Measurements from ENCODE around the gene SLC6A1.

The SLC6A1 gene

DNA sequence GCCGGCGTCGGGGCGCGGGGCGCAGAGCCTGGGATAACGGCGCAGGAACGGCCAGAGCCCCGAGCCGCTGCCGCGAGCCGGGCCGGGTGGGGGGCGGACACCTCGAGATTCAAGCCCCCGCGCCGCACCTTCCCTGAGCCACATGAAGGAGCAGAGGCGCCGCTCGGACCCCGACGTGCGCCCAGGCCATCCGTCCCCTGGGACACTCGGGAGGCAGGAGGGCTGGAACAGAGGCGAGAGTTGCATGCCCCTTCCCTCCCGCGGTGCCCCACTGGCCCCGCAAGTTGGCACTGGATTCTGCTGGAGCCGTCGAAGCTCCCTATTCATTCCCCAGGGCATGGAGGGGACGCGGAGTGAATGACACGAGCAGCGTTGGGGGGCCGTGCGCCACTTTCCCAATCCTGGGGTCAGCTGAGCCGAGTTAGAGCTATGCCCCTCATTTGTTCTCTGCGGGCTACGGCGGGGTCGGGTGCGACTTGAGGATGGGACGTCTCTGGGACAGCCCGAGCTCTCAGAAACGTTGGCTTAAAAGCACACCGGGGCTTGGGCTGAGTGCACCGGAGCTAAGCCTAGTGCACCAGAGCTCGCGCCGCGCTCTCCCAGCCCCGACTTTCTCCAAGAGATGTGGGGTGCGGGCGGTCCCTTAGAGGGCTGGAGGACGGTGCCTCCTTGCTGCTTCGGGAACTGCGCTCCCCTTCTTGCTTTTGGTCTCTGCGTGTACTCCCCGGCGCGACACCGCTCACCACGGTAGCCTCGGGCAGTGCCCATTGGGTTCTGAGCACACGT is 588 bp downstream of the SLC6A1 start:
- no peaks in the 10 kb centered on the region for H3K9me3 ChIP-seq (ENCODE audit: control insufficient read depth in 2 of 2, low read length in 2 of 2)
- no peak overlapping the region for H3K4me3 ChIP-seq (ENCODE audit: low read length in 2 of 2)
- H3K4me1 ChIP-seq (ENCODE audit: control insufficient read depth in 2 of 2, insufficient read depth in 2 of 2, low read length in 2 of 2), result no peaks in the 10 kb centered on the region
- no peak overlapping the region for H3K9ac ChIP-seq (ENCODE audit: low read depth in 1 of 2, low read length in 2 of 2)
- H3K27me3 ChIP-seq (ENCODE audit: control insufficient read depth in 2 of 2, insufficient read depth in 2 of 2, low read length in 2 of 2), result peaks cover 18 to 46% of the 10 kb centered on the region in 2 donors
- H3K27ac ChIP-seq (ENCODE audit: low read depth in 2 of 2, low read length in 2 of 2), result no peak overlapping the region
- H3K36me3 ChIP-seq (ENCODE audit: control insufficient read depth in 2 of 2, insufficient read depth in 2 of 2, low read length in 2 of 2), result no peaks in the 10 kb centered on the region

DNA sequence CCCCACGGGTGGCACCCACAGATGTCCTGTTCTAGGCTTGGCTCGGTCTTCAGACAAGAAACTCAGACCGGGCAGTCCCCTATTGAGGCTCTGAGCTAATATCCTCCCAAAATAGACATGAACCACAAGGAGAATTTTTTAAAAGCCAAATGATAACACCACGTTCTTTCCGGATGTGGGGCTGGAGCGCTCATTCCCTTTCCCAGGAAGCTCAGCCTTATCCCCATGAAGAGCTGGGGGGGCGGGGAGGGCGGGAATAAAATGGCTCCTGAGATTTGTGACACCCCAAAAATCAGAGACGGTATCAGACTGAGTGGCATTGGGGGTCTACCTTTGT is 1.1 kb downstream of the SLC6A1 start:
- H3K9ac ChIP-seq (ENCODE audit: low read depth in 1 of 2, low read length in 2 of 2), result no peak overlapping the region
- H3K9me3 ChIP-seq (ENCODE audit: control insufficient read depth in 2 of 2, low read length in 2 of 2), result no peaks in the 10 kb centered on the region
- no peak overlapping the region for H3K27ac ChIP-seq (ENCODE audit: low read depth in 2 of 2, low read length in 2 of 2)
- no peaks in the 10 kb centered on the region for H3K4me1 ChIP-seq (ENCODE audit: control insufficient read depth in 2 of 2, insufficient read depth in 2 of 2, low read length in 2 of 2)
- no peaks in the 10 kb centered on the region for H3K36me3 ChIP-seq (ENCODE audit: control insufficient read depth in 2 of 2, insufficient read depth in 2 of 2, low read length in 2 of 2)
- no peak overlapping the region for H3K4me3 ChIP-seq (ENCODE audit: low read length in 2 of 2)
- H3K27me3 ChIP-seq (ENCODE audit: control insufficient read depth in 2 of 2, insufficient read depth in 2 of 2, low read length in 2 of 2), result peaks cover 18 to 46% of the 10 kb centered on the region in 2 donors

DNA sequence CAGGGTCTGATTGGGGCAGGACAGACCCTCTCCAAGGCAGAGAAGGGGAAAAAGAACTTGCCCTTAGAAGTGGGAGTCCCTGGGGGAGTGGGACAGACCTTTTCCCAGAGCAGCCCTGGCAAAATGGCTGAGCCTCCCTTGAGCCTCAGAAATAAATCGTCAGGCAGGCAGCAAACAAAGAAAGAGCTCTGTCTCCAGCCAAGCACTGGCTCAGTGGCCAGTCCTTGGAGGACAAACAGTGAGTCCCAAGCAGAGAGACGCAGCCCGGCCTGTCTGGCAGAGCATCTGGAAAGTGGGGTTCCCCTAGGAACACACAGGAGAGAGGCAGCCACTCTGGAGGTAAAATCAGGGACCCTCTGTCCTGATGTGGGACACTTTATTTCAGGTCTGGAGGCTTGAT is 1.8 kb downstream of the SLC6A1 start:
- Histone ChIP-seq H3K4me1 (ENCODE audit: control insufficient read depth in 2 of 2, insufficient read depth in 2 of 2, low read length in 2 of 2) (no peaks in the 10 kb centered on the region), H3K4me3 (ENCODE audit: low read length in 2 of 2) (no peak overlapping the region), H3K9ac (ENCODE audit: low read depth in 1 of 2, low read length in 2 of 2) (no peak overlapping the region)

DNA sequence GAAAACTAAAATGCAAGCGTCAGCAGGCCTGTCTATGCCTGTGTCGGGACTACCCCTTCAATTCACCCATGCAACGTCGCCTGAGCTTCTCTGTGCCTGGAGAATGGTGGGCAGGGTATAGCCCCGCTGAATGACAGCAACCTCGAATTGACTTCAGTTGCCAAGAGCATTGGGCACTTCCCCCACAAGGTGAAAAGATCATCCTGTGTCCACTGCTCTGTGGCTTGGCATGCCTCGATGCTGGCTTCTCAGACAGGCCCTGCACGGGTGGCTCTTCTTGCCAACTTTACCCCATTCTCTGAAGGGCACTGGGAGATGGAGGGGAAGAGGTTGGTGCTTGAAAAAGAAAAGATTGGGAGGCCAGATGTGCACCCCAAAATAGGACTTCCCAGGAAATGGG is 3.3 kb downstream of the SLC6A1 start:
- Histone ChIP-seq H3K27me3 (ENCODE audit: control insufficient read depth in 2 of 2, insufficient read depth in 2 of 2, low read length in 2 of 2) (peaks cover 14 to 44% of the 10 kb centered on the region in 2 donors), H3K4me3 (ENCODE audit: low read length in 2 of 2) (no peak overlapping the region), H3K9ac (ENCODE audit: low read depth in 1 of 2, low read length in 2 of 2) (no peak overlapping the region), H3K36me3 (ENCODE audit: control insufficient read depth in 2 of 2, insufficient read depth in 2 of 2, low read length in 2 of 2) (no peaks in the 10 kb centered on the region), H3K27ac (ENCODE audit: low read depth in 2 of 2, low read length in 2 of 2) (no peak overlapping the region), H3K9me3 (ENCODE audit: control insufficient read depth in 2 of 2, low read length in 2 of 2) (no peaks in the 10 kb centered on the region), H3K4me1 (ENCODE audit: control insufficient read depth in 2 of 2, insufficient read depth in 2 of 2, low read length in 2 of 2) (no peaks in the 10 kb centered on the region)

More for the DNA sequence above, 1.8 kb downstream of the SLC6A1 start:
- peaks cover 18 to 44% of the 10 kb centered on the region in 2 donors for H3K27me3 ChIP-seq (ENCODE audit: control insufficient read depth in 2 of 2, insufficient read depth in 2 of 2, low read length in 2 of 2)
- H3K36me3 ChIP-seq (ENCODE audit: control insufficient read depth in 2 of 2, insufficient read depth in 2 of 2, low read length in 2 of 2), result no peaks in the 10 kb centered on the region
- no peaks in the 10 kb centered on the region for H3K9me3 ChIP-seq (ENCODE audit: control insufficient read depth in 2 of 2, low read length in 2 of 2)
- no peak overlapping the region for H3K27ac ChIP-seq (ENCODE audit: low read depth in 2 of 2, low read length in 2 of 2)

DNA sequence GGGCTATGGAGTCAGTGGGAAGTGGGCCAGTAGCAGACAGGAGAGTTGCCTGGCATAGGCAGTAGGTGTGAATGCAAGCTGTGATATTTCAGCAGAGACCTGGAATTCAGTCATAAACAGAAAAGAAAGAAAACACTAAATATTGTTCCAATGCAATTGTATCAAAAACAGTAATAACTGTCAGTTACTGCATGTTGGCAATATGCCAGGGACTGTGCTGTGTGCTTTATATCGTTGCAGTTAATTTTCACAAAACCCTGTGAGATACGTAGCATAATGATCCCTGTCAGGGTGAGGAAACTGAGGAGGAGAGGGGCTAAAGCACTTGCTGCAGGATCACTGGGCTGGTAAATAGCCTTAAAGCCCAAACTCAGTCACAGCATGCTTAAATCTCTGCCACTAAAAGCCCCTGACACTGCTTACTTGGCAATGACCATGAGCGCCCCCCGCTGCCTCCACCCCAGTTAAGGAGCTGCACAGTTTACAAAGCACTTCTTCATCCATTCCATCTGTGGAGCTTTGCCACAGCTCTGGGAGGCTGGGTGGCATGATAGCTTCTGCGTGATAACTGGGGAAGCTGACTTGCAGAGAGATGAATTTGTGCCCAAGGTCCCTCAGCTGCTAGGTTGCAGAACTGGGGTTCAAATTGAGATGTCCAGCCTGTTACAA is 3.9 kb downstream of the SLC6A1 start:
- Histone ChIP-seq H3K9ac (ENCODE audit: low read depth in 1 of 2, low read length in 2 of 2) (no peak overlapping the region), H3K4me1 (ENCODE audit: control insufficient read depth in 2 of 2, insufficient read depth in 2 of 2, low read length in 2 of 2) (no peaks in the 10 kb centered on the region)

DNA sequence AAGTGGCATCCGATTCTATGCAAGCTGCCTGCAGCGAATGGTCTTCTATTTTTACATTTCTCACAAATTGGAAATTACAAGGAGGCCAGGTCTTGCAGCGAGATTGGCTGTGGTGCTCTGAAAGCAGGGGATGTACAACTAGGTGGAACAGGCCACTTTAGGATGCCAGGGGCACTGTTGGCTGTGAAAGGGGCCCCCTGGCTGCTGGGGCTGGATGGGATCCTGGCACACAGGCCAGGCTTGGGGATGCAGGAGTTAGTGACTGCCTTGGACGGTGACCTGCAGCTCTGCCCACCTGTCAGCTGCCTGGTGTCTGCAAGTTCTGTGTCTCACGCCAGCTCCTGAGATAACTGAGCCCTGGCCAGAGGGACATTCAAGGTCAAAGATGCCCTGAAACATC is 4.6 kb downstream of the SLC6A1 start:
- no peaks in the 10 kb centered on the region for H3K36me3 ChIP-seq (ENCODE audit: control insufficient read depth in 2 of 2, insufficient read depth in 2 of 2, low read length in 2 of 2)
- no peak overlapping the region for H3K27ac ChIP-seq (ENCODE audit: low read depth in 2 of 2, low read length in 2 of 2)
- H3K9me3 ChIP-seq (ENCODE audit: control insufficient read depth in 2 of 2, low read length in 2 of 2), result no peaks in the 10 kb centered on the region
- H3K9ac ChIP-seq (ENCODE audit: low read depth in 1 of 2, low read length in 2 of 2), result no peak overlapping the region
- H3K4me3 ChIP-seq (ENCODE audit: low read length in 2 of 2), result no peak overlapping the region
- peaks cover 14 to 32% of the 10 kb centered on the region in 2 donors for H3K27me3 ChIP-seq (ENCODE audit: control insufficient read depth in 2 of 2, insufficient read depth in 2 of 2, low read length in 2 of 2)
- no peaks in the 10 kb centered on the region for H3K4me1 ChIP-seq (ENCODE audit: control insufficient read depth in 2 of 2, insufficient read depth in 2 of 2, low read length in 2 of 2)

More for the DNA sequence above, 3.9 kb downstream of the SLC6A1 start:
- Histone ChIP-seq H3K4me3 (ENCODE audit: low read length in 2 of 2) (no peak overlapping the region), H3K27ac (ENCODE audit: low read depth in 2 of 2, low read length in 2 of 2) (no peak overlapping the region), H3K27me3 (ENCODE audit: control insufficient read depth in 2 of 2, insufficient read depth in 2 of 2, low read length in 2 of 2) (peaks cover 14 to 39% of the 10 kb centered on the region in 2 donors), H3K36me3 (ENCODE audit: control insufficient read depth in 2 of 2, insufficient read depth in 2 of 2, low read length in 2 of 2) (no peaks in the 10 kb centered on the region), H3K9me3 (ENCODE audit: control insufficient read depth in 2 of 2, low read length in 2 of 2) (no peaks in the 10 kb centered on the region)

DNA sequence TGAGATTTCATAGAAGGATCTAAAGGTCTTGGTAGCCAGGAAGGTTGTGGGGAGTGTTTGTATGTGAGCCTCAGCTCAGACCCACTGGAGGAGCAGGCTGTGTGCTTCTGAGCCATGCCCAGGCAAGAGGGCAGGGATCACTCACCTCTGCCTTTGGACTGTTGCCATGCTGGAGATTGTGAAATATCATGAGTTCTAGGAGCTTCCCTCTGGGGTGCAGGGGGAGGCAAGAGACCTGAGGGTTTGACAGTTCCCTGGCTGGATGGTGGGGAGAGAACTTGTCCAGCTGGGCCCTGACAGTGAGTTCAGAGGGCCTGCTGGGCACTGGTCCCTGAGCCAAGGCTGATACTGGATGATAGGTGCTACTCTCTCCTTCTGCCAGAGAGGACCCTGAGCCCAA is 6.0 kb downstream of the SLC6A1 start:
- Histone ChIP-seq H3K9me3 (ENCODE audit: control insufficient read depth in 2 of 2, low read length in 2 of 2) (no peaks in the 10 kb centered on the region), H3K27me3 (ENCODE audit: control insufficient read depth in 2 of 2, insufficient read depth in 2 of 2, low read length in 2 of 2) (peaks cover 9 to 26% of the 10 kb centered on the region in 2 donors), H3K4me1 (ENCODE audit: control insufficient read depth in 2 of 2, insufficient read depth in 2 of 2, low read length in 2 of 2) (no peaks in the 10 kb centered on the region), H3K4me3 (ENCODE audit: low read length in 2 of 2) (no peak overlapping the region), H3K27ac (ENCODE audit: low read depth in 2 of 2, low read length in 2 of 2) (no peak overlapping the region), H3K9ac (ENCODE audit: low read depth in 1 of 2, low read length in 2 of 2) (no peak overlapping the region), H3K36me3 (ENCODE audit: control insufficient read depth in 2 of 2, insufficient read depth in 2 of 2, low read length in 2 of 2) (no peaks in the 10 kb centered on the region)

DNA sequence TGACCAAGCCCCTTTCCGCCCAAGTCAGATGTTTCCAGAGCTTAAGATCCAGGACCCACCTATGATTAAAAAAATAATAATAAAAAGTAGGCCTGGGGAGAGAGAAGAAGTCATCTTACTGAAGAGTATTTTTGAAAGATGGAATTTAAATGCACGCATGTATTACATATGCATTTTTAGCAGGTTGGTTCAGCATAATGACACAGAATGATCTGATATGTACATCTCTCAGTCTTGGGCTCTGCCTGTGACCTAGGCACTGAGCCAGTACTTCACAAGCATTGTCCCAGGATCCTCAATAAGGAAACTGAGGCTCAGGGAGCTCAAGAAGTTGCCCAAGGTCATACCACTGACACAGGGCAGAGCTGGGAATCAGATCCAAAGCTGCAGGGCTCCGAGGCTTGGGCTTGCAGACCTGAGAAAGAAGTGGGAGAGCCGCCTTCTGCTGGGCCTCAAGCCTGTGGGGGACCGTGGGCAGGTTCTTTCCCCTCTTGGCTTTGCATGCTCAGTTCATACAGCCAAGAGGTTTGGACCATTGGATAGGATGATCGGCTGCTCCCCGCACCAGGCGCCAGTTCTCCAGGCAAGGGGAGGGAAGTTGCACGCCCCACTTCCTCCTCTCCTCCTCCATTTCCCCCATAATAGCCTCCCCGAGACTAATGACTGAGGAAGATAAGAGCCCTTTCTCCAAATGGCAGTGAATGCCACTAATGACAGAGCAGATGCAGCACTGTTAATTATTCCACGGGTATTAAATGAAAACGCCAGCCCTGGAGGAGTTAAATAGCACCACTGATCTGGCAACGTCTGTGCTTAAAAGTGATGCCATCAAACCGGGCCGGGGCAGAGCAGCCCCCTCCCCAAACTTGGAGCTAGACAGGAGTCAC is 6.9 kb downstream of the SLC6A1 start:
- no peak overlapping the region for H3K27ac ChIP-seq (ENCODE audit: low read depth in 2 of 2, low read length in 2 of 2)
- no peaks in the 10 kb centered on the region for H3K36me3 ChIP-seq (ENCODE audit: control insufficient read depth in 2 of 2, insufficient read depth in 2 of 2, low read length in 2 of 2)
- no peaks in the 10 kb centered on the region for H3K9me3 ChIP-seq (ENCODE audit: control insufficient read depth in 2 of 2, low read length in 2 of 2)
- H3K9ac ChIP-seq (ENCODE audit: low read depth in 1 of 2, low read length in 2 of 2), result no peak overlapping the region
- H3K4me1 ChIP-seq (ENCODE audit: control insufficient read depth in 2 of 2, insufficient read depth in 2 of 2, low read length in 2 of 2), result no peaks in the 10 kb centered on the region
- peaks cover 4 to 19% of the 10 kb centered on the region in 2 donors for H3K27me3 ChIP-seq (ENCODE audit: control insufficient read depth in 2 of 2, insufficient read depth in 2 of 2, low read length in 2 of 2)
- no peak overlapping the region for H3K4me3 ChIP-seq (ENCODE audit: low read length in 2 of 2)

DNA sequence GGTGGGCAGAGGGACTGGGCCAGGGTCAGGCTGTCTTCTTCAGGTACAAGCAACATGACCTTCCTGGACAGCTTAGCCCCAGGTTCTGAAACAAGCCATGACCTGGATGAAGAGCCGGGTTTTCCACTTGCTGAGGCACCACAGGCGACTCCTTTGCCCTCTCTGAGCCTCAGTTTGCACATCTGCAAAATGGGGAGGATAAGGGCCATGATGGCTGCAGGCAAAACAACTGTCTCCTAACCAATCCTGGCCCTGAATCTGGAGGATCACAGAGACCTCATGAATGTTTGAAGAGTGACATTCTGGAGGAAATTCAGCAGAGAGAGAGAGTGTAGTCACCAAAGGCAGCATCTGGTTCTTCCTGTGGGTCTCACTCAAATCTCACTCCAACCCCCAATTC is 8.0 kb downstream of the SLC6A1 start:
- Histone ChIP-seq H3K36me3 (ENCODE audit: control insufficient read depth in 2 of 2, insufficient read depth in 2 of 2, low read length in 2 of 2) (no peaks in the 10 kb centered on the region), H3K9me3 (ENCODE audit: control insufficient read depth in 2 of 2, low read length in 2 of 2) (no peaks in the 10 kb centered on the region), H3K27me3 (ENCODE audit: control insufficient read depth in 2 of 2, insufficient read depth in 2 of 2, low read length in 2 of 2) (peaks cover 0 to 14% of the 10 kb centered on the region in 2 donors), H3K4me3 (ENCODE audit: low read length in 2 of 2) (no peak overlapping the region), H3K4me1 (ENCODE audit: control insufficient read depth in 2 of 2, insufficient read depth in 2 of 2, low read length in 2 of 2) (no peaks in the 10 kb centered on the region), H3K27ac (ENCODE audit: low read depth in 2 of 2, low read length in 2 of 2) (no peak overlapping the region), H3K9ac (ENCODE audit: low read depth in 1 of 2, low read length in 2 of 2) (no peak overlapping the region)
